Aorta (tissue), 5 donors: ENCODE results near the gene PNPLA8. TPM values are rescaled to one million over a fixed set of nuclear protein-coding genes. Genes with fewer than 3 reads are reported as not detected.

ENCODE experiments used
- ATAC-seq: fragments of 200-7000 bp; cut with Tn5 transposase; one replicate; pipeline ENCODE4 v1.9.1; 2022; ENCODE audit warnings: moderate library complexity; ENCODE audit not compliant: low FRiP score
- DNase-seq, 2 donors: peaks; one replicate each; pipeline ENCODE4 v3.0.0-alpha.2; 2020
- H3K27ac ChIP-seq, 2 donors: one replicate each; pipeline ENCODE4 v1.5.1; 2013; ENCODE audit warnings: low read length in 2 of 2, mild to moderate bottlenecking in 2 of 2, moderate library complexity in 2 of 2, control low read depth in 1 of 2, inconsistent platforms in 1 of 2, low read depth in 1 of 2
- H3K27me3 ChIP-seq, 2 donors: one replicate each; pipeline ENCODE4 v1.6.1; 2013; ENCODE audit warnings: control low read depth in 1 of 2, low read length in 1 of 2, mild to moderate bottlenecking in 1 of 2, moderate library complexity in 1 of 2; ENCODE audit not compliant: insufficient read depth in 2 of 2, control insufficient read depth in 1 of 2
- H3K36me3 ChIP-seq, 2 donors: one replicate each; pipeline ENCODE4 v1.6.1; 2013; ENCODE audit warnings: control low read depth in 1 of 2, low read length in 1 of 2, mild to moderate bottlenecking in 1 of 2; ENCODE audit not compliant: insufficient read depth in 2 of 2, control insufficient read depth in 1 of 2
- H3K4me1 ChIP-seq, 2 donors: one replicate each; pipeline ENCODE4 v1.6.1; 2013; ENCODE audit warnings: low read length in 2 of 2, control low read depth in 1 of 2, mild to moderate bottlenecking in 1 of 2, moderate library complexity in 1 of 2; ENCODE audit not compliant: insufficient read depth in 2 of 2, control insufficient read depth in 1 of 2
- H3K4me3 ChIP-seq, 2 donors: one replicate each; pipeline ENCODE4 v1.5.1; 2013; ENCODE audit warnings: low read length in 2 of 2, control low read depth in 1 of 2, mild to moderate bottlenecking in 1 of 2
- H3K9me3 ChIP-seq: one replicate; pipeline ENCODE4 v1.6.1; 2013; ENCODE audit warnings: mild to moderate bottlenecking, low read length; ENCODE audit not compliant: control insufficient read depth
- WGBS, 2 donors: extraction: QIAGEN DNeasy Blood & Tissue Kit; methylation state at CpG; one replicate each; pipeline ENCODE4 v1.1.7; 2013; 5-methylcytosine and 5-hydroxymethylcytosine counted together
- intact Hi-C, 2 donors: fragments of 100-400 bp; cut with DNase I; formaldehyde crosslinking; loops; one replicate each; pipeline versions ENCODE4 v1.14.2 to v1.15.0; 2022
- polyA plus RNA-seq, 2 donors: library from polyadenylated mRNA; stranded (reverse); fragments of 200-250 nt; gene quantifications; one replicate each; pipeline ENCODE4 v1.2.3, GENCODE V29; 2013
- total RNA-seq, 2 donors: library from RNA; stranded (reverse); fragmentation: NEBNext Ultra II Directional; extraction: Animal tissue kit (Norgen Biotek cat#: 25700); gene quantifications; one replicate each; pipeline ENCODE4 v1.2.1, GENCODE V29; 2021
- donor health status: healthy with polysubstance abuse.
- donor health status: Bipolar disorder and iron deficiency.
- donor health status: DM: no; HTN: no; CAD: no.
- donor health status: DM: no; HTN: no; CAD: no.
- donor health status: DM: yes; HTN: yes; CAD: no.

Gene PNPLA8
- total and polyA plus RNA-seq, 4 donors: 14.4 to 32.8 (median 23.2) TPM

- Histone ChIP-seq H3K36me3 (no peaks in the 10 kb centered on the region), H3K27me3 (no peaks in the 10 kb centered on the region), H3K4me1 (no peaks in the 10 kb centered on the region), H3K9me3 (no peaks in the 10 kb centered on the region), H3K4me3 (no peak overlapping the region), H3K27ac (no peak overlapping the region)
- DNase-seq: no peak
- ATAC-seq: no peak
- intact Hi-C loops: loop anchor here in 1 of 2 donors (10.0 kb wide), 1 partner anchor 47 kb away; no protein-coding TSS in a partner anchor
Measured at GRCh38 chr7:108457871-108458270, 68.1 kb downstream of the PNPLA8 start.

GRCh38 chr7:108456845-108457540 is 68.9 kb downstream of the PNPLA8 start:
- WGBS, 2 donors: 6 to 8% methylated on average over 19 of the region's 19 CpGs
- Histone ChIP-seq H3K4me1 (no peaks in the 10 kb centered on the region), H3K27ac (no peak overlapping the region), H3K4me3 (no peak overlapping the region), H3K9me3 (no peaks in the 10 kb centered on the region), H3K36me3 (no peaks in the 10 kb centered on the region), H3K27me3 (no peaks in the 10 kb centered on the region)
- ATAC-seq (no peak), DNase-seq (no peak)
- intact Hi-C loops: loop anchor here in 1 of 2 donors (10.0 kb wide), 1 partner anchor 48 kb away; no protein-coding TSS in a partner anchor

GRCh38 chr7:108455998-108456677 is 69.8 kb downstream of the PNPLA8 start, which contains the start of gene NRCAM:
NRCAM (minus strand) TSS chr7:108456436; CDS start chr7:108240064, 216,372 bp downstream.
- Histone ChIP-seq H3K9me3 (no peaks in the 10 kb centered on the region), H3K27me3 (no peaks in the 10 kb centered on the region), H3K36me3 (no peaks in the 10 kb centered on the region), H3K27ac (no peak within 1 kb of the TSS), H3K4me3 (peak within 1 kb of the TSS; percentile 32 to 68), H3K4me1 (no peaks in the 10 kb centered on the region)
- peak; percentile 44 to 75 for DNase-seq
- intact Hi-C loops: loop anchor here in 1 of 2 donors (10.0 kb wide), 1 partner anchor 49 kb away; no protein-coding TSS in a partner anchor
- 0 to 1% methylated on average over 46 to 81 of the region's 81 CpGs for WGBS, 2 donors
- ATAC-seq: no peak

GRCh38 chr7:108455551-108455997 is 70.4 kb downstream of the PNPLA8 start:
- Histone ChIP-seq H3K4me3 (peak overlapping the region in 1 of 2 donors; percentile 68), H3K4me1 (no peaks in the 10 kb centered on the region), H3K36me3 (no peaks in the 10 kb centered on the region), H3K27me3 (no peaks in the 10 kb centered on the region), H3K9me3 (no peaks in the 10 kb centered on the region), H3K27ac (no peak overlapping the region)
- WGBS, 2 donors: 1% methylated on average over 39 to 47 of the region's 47 CpGs
- ATAC-seq: peak; percentile 30
- intact Hi-C loops: loop anchor here in 1 of 2 donors (10.0 kb wide), 1 partner anchor 49 kb away; no protein-coding TSS in a partner anchor
- DNase-seq: no peak

- Histone ChIP-seq H3K4me1 (no peaks in the 10 kb centered on the region), H3K9me3 (no peaks in the 10 kb centered on the region), H3K27ac (no peak overlapping the region), H3K4me3 (peak overlapping the region; percentile 12 to 68), H3K27me3 (no peaks in the 10 kb centered on the region), H3K36me3 (no peaks in the 10 kb centered on the region)
- DNase-seq: no peak
- intact Hi-C loops: loop anchor here in 1 of 2 donors (10.0 kb wide), 1 partner anchor 50 kb away; no protein-coding TSS in a partner anchor
- ATAC-seq: peak; percentile 47
- 1% methylated on average over 59 to 72 of the region's 72 CpGs for WGBS, 2 donors
Measured at GRCh38 chr7:108454674-108455550, 71.0 kb downstream of the PNPLA8 start.

GRCh38 chr7:108454317-108454673 is 71.6 kb downstream of the PNPLA8 start:
- no peaks in the 10 kb centered on the region for H3K4me1 ChIP-seq
- no peak overlapping the region for H3K27ac ChIP-seq
- intact Hi-C loops: loop anchor here in 1 of 2 donors (10.0 kb wide), 1 partner anchor 51 kb away; no protein-coding TSS in a partner anchor
- H3K27me3 ChIP-seq: no peaks in the 10 kb centered on the region
- H3K9me3 ChIP-seq: no peaks in the 10 kb centered on the region
- WGBS, 2 donors: 56 to 57% methylated on average over 4 of the region's 4 CpGs
- H3K4me3 ChIP-seq: peak overlapping the region in 1 of 2 donors; percentile 68
- no peak for DNase-seq
- H3K36me3 ChIP-seq: no peaks in the 10 kb centered on the region
- ATAC-seq: no peak

GRCh38 chr7:108453320-108453719 is 72.6 kb downstream of the PNPLA8 start:
- intact Hi-C loops: loop anchor here in 1 of 2 donors (10.0 kb wide), 1 partner anchor 51 kb away; no protein-coding TSS in a partner anchor
- Histone ChIP-seq H3K9me3 (no peaks in the 10 kb centered on the region), H3K36me3 (no peaks in the 10 kb centered on the region), H3K4me3 (no peak overlapping the region), H3K27ac (no peak overlapping the region), H3K4me1 (no peaks in the 10 kb centered on the region), H3K27me3 (no peaks in the 10 kb centered on the region)
- ATAC-seq (no peak), DNase-seq (no peak)
- WGBS, 2 donors: 96 to 98% methylated on average over 4 of the region's 4 CpGs

GRCh38 chr7:108452707-108453106 is 73.2 kb downstream of the PNPLA8 start:
- 46 to 59% methylated on average over 2 of the region's 2 CpGs for WGBS, 2 donors
- Histone ChIP-seq H3K9me3 (no peaks in the 10 kb centered on the region), H3K27ac (no peak overlapping the region), H3K4me3 (no peak overlapping the region), H3K4me1 (no peaks in the 10 kb centered on the region), H3K27me3 (no peaks in the 10 kb centered on the region), H3K36me3 (no peaks in the 10 kb centered on the region)
- intact Hi-C loops: loop anchor here in 1 of 2 donors (10.0 kb wide), 1 partner anchor 52 kb away; no protein-coding TSS in a partner anchor
- DNase-seq (no peak), ATAC-seq (no peak)
